ENCODE results near the gene NOPCHAP1.

GRCh38 chr12:104985206-104985605 lies 910 bp upstream of the NOPCHAP1 start:
- TF ChIP-seq EZH2 (IDR thresholded peaks at IDR 0.05; ENCODE audit: insufficient read depth, poor library complexity, severe bottlenecking) = no peak
- TF ChIP-seq EZH2phosphoT487 (IDR thresholded peaks at IDR 0.05; ENCODE audit: insufficient read depth, low read depth) = no peak

Measured in GM23248 (cell line).